Stimulated activated CD4-positive, alpha-beta T cell treated with anti-CD3 and anti-CD28 coated beads, Interleukin-1b, Interleukin-23, amount 100 ng/mL, for 1 hour (primary cell): Measurements from ENCODE around the gene RIC8B.

Source experiments
- DNase-seq, 2 donors: peaks; one replicate each; pipeline ENCODE4 v3.0.0-alpha.2; 2020; ENCODE audit warnings: low read depth in 2 of 2

RIC8B gene

DNA sequence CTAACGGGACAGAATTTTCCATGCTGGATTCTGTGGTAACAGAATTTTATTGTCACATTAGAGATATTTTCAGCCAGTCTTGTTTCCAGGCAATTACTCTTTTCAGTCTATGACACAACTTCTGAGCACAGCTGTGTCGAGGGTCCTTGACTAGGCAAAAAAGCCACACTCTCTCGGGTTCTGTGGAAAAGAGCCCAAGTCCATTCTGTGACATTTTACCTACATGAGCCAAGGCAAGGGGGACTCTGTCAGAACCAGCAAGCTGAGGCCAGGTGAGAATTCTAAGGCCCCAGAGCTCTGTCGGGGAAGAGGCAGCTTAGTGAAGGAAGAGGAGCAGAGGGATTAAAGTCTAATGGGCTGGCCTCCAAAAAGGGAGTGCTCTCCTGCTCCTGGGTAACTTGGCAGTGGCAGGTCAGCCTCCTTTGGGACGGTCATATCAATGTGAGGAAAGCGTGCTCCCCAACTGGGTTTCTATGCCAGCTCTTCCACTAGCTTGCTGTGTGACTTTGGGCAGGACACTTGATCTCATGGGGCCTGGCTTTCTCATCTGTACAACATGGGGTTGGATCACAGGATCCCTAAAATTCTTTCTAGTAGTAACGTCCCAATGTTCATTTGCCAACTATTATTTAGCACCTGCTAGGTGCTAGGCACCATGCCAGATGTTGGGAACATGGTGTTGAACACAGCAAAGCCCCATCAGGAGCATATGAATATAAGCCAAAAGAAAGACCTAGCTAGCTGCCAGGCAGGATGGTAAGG is 16.0 kb upstream of the RIC8B start:
- no peak for DNase-seq

DNA sequence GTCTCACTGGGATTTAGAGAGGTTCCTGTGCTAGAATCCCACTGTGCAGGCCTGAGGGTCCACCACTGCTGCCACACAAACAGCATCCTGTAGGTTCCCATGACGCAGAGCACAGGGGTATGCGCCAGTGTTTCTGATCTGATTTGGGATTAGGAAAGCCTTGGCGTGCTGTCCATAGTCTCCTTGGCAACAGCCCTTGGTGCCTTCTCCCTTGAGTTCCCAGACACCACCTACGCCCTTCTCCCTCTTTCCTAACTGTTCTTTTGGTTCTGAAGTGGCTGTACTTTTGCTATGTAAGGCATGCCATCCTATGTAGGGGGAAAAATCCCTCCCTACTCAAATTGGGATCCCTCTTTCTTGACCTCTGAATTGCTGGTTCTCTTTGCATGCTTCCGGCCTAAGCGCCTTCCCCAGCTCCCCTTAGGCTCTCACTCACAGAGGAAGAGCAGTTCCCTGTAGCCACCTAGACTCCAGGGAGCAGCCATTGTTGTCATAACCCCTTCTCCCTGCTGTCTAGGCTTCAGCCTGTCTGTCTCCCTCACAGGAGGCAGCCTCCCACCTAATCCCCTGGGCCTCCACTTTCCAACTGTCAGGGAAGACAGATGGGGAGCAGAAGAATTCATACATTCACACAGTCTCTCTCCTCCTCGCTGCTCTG is 14.8 kb upstream of the RIC8B start:
- DNase-seq, result no peak

DNA sequence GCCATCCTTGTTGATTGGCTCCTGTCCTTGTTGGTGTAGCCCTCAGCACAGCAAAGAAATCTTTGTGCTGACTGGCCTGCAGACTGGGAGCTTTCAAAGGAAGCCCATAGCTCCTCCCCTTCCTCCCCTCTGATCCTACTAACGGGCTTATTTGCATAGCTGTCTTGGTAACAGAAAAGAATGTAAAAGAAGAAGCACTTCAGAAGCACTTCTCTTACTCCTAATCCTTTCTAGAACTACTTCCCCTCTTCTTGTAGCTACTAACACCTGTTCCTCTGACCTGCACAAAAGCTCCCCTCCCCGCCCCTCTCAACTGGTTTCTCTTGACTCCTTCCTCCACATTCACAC is 14.3 kb upstream of the RIC8B start:
- no peak for DNase-seq

DNA sequence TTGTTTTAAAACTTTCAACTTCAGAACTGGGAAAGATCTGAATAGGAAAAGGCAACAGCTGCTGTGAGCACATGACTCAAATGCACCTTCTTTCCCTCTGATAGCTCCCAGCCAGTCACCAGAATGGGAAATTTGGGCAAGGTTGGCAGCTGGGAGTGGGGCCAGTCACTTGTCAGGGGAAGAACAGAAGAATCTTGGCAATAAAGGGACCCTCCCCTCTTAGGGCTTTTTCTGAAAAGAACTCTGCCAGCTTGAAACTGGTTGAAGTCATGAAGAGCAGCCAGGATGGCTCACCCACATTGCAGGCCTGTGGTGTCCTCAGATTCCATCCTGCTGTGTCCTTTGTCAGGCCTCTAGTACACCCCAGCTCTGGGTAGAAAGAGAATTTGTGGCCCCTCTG is 10.3 kb upstream of the RIC8B start:
- no peak for DNase-seq

DNA sequence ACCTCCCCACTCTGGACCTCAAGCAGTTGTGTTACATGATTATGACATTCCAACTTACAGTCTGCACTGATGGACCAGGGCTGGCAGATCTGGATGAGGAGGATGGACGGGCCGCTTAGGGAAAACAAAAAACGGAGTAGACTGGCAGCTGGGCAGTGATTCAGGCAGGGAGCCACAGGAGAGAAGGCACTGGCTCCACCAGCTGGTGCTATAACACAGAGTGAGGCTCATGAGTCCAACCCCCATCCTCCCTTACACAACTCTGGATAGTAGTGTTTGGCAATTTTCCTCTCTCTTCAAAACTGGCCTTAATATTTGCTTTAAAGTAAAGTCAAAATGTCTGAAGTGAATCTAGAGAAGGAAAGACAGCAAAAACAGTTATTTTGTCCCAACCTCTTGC is 9.7 kb upstream of the RIC8B start:
- DNase-seq, result no peak

DNA sequence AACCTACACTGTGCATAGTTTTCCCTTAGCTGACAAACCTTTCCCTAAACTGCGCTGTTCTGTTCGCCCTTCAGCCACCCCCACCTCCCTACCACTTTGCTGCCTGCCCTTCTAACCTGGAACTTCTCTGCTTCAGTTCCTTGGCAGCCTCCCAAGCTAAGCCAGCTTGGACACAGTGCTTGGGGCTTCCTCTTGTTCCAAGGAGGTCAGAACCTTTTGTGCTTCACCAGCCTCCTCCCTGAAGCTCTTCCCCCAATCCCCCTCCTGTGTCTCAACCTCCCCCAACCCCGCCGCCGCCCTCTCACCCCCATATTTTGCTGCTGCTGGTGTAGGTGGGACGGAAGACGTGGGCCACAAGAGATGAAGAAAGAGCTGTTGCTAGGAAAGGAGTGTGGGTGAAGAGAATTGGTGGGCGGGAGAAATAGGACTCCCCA is 8.1 kb upstream of the RIC8B start:
- DNase-seq, result no peak

DNA sequence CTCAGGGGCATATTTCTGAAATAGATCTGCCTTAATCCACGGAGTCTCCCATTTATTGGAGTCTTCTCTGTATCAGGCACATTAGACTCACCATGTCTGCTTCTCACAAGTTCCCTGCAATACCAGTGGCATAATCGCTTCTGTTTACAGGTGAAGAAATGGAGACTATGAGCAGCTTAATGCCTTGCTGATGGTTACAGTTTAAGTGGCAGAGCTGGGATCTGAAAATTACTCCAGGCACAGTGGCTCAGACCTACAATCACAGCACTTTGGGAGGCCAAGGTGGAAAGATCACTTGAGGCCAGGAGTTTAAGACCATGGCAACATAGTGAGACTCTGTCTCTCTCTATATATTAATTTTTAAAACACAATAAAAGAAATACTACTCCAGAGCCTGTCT is 7.3 kb upstream of the RIC8B start:
- DNase-seq, result no peak

DNA sequence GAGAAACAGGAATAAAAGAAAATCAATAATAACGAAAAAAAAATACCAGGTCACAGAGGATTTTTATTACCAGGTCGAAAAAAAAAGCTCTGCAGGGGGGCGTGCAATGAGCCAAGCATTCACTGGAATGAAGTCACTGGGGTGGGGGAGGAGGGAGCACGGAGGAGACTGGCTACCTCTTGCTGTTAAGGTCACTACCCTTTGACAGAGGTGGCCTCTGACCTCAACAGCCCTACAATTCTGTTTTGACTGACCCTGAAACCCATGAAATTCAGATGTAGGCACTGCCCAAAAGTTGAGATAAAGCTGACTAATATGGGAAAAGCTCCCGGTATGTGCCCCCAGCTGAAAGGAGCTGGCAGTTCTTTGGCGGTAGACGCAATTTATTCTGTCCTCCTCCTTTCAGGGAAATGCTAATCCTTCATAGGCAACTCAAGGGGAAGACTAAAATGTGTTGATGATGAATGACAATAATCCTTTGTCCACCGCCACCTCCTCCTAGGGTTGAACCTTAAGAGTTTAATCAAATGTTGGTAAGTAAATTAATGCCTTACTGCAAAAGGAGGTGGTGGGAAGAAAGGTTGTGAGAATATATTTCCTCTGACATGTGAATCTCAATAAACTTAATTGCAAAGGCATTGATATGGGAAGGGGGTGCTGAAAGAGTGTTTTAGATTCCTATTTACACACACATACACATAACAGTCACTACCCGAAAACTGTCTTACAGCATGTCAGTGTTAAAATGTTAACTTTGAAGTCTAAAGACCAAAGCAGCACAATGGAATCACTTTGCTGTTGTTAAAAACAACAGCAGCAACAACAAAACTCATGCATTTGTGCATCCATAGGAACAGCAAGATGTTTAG is 6.3 kb upstream of the RIC8B start:
- DNase-seq, result no peak

DNA sequence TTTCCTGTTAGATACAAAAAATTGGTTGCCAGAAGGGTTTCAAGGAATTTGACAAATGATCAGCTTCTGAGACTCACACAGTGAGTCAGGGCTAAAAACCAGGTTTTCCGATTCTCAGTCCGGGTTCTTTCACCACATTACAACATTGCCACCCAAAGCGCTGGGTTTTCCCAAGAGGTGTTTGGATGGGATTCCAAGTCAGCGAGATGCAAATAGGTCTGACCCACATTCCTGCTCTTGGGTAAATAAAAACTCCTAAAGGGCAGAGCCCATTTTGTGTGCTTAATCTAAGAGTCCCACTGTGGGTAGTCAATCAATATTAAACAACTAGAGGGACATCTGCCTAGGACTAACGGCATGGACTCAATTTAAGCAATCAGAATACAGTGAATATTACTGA is 5.4 kb upstream of the RIC8B start:
- DNase-seq, result no peak

DNA sequence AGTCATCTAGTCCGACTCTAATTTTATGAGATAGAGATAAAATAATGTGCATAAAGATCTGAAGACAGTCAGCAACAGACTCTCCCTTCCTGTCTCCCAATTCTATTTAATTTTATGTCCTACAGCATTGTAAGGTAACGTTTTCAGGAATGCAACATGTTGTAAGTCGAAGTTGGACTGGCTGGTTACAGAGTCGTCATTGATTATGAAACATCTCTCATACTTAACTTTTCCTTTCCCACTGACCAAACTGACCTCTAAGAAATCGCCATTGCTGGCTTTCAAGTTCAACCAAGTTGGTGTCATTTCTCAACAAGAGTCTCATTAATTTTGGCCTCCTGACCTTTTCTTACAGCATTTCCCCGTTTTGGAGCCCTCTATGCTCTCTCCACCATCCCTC is 4.9 kb upstream of the RIC8B start:
- DNase-seq, result no peak

DNA sequence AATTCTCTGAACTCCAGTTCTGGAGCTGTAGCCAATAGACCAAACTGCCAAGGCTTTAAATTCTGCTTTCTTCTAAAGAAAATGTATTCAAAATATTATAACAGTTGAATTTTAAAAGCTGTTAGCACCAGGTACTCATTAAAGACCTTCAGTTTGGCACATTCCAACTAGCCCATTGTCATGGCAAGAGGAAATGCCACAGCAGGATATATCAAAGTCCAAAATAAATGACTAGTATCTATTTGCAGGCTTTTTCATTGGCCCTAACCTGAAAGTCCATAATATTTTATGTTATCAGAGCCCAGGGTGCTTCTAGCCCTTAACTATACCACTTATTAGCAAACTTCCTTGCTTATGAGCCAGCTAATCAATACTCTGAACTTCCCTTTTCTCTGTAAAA is 3.1 kb upstream of the RIC8B start:
- DNase-seq, result no peak

DNA sequence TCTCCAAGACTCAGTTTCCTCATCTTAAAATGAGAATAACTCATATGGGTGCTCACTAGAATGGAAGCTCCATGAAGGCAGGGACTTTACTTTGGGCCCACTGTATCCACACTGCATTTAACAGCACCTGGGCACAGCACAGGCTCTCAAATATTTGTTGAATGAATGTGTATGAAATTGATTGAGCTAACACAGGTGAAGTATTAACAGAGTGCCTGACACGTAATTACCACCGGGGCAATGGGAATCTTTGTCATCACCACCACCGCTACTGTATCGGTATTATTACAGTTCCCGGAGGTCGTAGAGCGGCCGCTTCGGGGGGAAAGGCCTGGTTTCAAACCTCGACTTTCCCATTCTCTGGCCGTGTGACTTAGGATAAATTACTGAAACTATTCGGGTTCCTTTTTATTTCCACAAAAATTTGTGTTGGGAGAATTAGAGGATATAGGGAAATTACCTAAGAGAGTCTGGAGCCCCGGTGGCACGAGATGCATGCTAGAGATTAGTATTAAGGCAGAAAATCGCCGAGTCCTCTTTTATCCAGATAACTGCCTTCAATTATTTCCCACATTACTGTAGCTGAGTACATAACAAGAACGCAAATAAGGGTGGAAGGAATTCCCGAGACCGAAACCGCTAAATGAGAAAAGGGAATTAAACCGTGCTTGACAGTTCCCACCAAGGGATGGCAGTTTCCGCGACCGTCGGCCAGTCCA is 1.0 kb upstream of the RIC8B start:
- no peak for DNase-seq

DNA sequence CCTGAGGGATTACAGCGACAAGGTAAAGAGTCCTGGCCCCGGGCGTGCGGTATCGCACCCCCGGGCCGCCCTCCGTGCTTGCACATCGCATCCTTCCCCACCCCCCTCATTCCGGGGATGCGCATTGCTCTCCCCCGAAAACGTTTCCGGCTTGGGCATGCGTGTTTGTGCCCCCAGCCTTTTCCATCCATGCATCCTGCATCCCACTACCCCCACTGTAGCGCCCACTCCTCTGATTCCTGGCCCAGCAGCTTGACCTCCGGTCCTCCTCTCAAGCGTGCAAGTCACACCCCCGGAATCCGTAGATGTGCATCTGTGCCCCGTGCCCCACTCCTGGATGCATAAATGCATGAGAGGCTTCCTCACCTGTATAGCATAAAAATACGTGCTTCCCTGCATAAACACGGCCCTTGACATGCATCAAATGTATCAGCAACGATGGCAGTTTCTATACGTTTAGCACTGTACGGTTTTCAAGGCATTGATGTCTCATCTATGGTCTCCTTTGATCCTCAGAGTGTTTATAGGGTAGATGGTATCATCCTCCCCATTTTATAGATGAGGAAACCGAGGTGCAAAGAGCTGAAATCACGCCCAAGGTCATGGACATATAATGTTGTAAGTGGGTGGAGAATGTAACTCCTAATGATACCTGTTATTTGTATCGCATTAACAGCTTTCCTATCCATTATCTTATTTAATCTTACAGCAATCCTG is 484 bp downstream of the RIC8B start:
- no peak for DNase-seq

DNA sequence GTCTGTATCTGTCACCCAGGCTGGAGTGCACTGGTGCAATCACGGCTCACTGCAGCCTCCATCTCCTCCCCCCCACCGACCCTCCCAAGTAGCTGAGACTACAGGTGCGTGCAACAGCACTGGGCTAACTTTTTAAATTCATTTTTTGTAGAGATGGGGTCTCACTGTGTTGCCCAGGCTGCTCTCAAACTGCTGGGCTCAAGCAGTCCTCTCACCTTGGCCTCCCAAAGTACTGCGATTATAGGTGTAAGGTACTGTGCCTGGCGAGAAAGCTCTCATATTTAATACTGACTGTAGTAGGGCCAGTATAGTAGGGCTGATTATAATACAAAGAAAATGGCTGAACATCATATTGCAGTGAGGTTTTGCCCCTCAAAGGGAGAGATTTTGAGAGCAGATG is 2.4 kb downstream of the RIC8B start:
- no peak for DNase-seq

DNA sequence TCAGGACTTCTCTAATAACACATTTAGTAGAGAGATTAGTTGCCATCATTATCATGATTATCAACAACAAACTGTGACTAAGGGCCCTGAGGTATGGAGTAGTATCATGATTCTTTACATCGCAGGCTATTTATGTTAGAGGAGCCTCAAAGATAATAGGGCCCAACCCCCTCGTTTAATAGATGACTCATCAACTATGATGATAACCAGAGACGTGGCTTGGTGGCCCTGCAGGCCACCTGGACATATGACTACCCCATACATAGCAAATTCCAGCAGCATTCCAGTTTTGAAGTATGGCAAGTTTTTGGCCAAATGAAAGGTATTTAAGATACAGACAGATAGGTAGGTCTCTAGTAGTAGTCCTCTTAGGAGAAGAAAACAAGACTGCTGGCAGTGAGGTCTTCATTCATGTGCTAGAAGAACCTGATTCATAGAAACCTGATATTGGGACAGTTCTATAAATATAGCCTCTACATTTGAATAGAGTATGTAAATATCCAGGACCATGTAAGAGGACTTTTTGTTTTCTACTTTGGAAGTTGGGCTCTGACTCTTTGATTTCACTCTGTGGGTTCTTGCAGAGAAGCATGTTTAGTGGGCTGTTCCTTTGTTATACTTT is 5.6 kb downstream of the RIC8B start:
- no peak for DNase-seq

DNA sequence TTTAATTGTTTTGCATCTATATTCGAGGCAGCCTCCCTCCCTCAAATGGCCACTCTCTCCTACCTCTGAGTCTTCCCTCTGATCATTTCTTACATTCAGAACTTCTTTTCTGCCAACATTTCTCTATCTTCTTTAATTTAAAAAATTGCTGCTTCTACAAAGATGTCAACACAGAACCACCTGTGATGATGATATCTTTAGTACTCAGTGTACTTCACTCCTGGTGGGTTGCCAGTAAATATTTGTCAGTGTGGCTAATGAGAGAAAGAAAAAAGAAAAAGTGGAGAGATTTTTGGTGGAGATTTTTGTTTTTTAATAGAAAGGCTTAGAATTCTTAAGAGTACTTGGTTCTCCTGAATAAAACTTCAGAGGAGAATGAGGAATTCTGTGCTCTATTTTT is 8.1 kb downstream of the RIC8B start:
- no peak for DNase-seq

DNA sequence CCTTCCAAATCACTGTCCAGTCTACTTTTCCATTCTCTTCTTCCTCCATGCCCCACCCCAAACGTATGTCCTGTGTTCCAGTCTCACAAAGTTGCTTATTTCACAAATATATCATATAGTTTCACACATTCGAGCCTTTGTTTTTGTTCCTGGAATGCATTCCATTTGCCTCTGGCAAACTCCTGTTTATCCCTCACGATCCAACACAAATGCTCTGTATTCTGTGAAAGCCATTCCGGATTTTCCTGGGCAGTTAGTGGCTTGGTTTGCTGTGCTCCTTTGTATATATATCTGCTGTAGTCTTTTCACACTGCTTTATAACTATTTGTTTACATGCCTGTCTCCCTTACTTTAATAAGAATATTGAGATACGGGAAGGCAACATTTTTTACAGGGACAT is 9.0 kb downstream of the RIC8B start:
- DNase-seq, result no peak

DNA sequence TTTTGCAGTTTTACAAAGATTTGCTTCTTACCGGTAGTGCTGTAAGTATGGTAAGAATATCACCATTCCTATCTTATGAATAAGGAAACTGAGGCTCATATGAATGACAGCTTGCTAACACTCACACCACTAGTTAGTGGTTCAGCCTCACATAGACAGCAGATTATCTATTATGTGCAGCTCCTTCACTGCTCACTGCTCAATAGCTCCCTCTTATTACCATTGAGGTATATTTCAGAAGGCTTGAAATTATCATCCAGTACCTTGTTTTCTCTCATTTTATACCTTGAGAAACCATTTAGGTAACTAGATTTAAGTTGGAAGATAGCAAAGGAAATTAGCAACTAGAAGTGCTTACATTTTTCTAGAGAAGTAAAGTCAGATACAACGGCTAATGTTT is 15.5 kb downstream of the RIC8B start:
- DNase-seq, result no peak

DNA sequence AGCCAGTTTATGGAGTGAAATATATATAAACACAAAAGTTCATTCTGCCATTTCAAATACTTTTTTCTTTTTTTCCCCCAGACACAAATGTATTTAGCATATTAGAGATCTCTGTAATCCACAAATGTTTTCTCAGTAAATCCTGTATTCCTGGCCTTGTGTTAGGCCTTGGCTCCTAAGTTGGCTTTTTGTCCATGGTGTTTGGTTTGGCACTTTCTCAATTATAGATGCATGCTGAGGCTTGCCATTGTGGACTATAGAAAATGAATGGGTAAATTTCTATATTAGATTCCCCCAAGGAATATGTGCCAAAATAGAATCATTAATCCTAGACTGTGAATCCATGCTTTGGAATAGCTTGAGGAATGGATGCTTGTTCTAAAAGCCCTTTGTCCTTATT is 17.0 kb downstream of the RIC8B start:
- no peak for DNase-seq

DNA sequence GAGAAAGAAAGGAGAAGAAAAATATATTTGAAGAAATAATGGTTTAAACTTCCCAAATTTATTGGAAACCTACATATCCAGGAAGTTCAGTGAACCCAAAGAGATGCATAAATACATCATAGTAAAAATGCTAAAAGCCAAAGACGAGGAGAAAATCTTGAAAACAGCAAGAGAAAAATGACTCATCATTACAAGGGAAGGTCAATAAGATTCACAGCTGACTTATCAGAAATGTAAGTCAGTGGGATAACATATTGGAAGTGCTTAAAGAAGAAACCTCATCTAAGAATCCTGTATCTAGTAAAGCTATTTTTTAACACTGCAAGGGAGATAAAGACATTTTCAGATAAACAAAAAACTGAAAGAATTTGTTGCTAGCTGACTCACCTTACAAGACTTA is 19.9 kb downstream of the RIC8B start:
- no peak for DNase-seq

DNA sequence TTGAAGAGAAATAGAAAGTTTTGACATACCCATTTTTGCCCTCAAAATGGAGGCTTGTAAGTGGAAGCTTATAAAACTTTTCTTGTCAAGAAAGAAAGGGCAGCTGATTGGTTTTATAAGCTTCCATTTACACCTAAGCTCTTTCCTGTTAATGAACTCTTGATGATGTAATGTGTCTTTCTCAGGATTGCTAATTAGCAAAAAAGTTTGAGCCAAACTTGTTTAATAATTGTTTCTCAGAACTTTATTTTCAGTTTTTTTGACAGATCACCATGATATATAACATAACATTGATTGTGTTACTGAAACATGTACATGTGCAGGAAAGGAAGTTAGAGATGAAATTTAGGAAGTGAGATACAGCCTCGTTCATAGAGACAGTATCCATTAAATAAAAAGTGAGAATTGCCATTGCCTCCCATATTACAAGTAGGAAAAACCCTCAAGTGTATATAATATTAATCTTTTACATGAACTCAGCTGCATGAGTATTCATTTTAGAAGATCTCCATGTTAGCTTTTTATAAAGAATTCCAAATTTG is 26.8 kb downstream of the RIC8B start:
- DNase-seq, result no peak
